Activated CD4-positive, CD25-positive, alpha-beta regulatory T cell treated with anti-CD3 and anti-CD28 coated beads, Interleukin-2, amount 50 U/mL, for 16 hours (primary cell): Measurements from ENCODE around the gene RGS6.

Experiments
- DNase-seq: peaks from one replicate; pipeline ENCODE4 v3.0.0-alpha.2; 2020; ENCODE audit warnings: low read depth, low spot score

RGS6 gene

DNA sequence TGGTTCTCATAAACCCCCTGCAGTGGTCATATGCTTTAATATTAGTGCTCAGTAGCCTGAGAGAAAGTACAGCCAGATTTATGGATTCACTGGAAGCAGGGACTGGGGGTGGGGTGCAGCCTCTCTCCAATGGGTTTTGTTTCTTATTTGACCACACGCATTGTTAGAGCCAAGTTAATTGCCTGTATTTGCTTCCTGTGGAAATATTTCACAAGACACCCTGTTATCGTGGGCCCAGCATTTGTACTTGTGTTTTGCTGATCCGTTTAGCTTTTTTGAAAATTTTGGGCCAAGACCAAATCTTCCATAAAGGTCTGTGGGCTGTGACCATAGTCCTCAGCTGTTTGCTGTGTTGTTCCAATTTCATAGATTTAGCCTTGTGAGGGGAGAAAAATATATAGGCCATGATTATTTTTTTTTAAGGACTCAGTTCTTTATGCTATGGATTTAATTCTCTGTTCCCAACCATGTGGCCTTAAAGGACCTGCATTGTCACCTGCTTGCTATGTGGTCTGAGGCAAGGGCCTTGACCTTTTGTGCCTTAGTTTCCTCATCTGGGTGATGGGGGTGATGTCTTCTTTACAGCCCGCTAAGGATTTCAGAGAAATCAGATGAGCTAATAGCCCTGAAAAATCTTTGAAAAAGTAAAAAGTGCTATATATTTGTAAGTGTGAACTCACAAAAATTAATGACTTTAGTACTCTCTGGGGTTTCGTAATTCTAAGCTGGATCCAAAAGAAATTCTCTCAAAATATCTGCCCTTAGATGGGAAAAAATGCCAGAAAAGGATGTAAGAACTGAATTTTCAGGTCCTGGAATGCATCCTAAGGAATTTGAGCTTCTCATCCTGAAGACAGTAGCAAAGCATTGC lies 591.4 kb downstream of the RGS6 start:
- DNase-seq: no peak

DNA sequence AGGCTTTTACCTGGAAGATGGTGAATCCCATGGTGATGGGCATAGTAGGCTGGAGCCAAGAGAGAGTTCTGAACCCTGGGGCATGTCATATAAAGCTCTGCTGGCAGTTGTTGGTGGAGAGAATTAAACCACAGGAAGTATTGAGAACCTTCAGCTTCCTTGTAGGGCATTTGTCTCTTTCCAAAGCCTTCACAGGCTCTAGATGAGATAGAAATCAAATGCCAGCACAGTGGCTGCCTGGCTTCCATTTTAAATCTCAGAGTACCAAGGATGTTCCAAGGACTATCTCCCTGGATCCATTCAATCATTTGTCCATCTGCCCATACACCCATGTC lies 592.0 kb downstream of the RGS6 start:
- no peak for DNase-seq

DNA sequence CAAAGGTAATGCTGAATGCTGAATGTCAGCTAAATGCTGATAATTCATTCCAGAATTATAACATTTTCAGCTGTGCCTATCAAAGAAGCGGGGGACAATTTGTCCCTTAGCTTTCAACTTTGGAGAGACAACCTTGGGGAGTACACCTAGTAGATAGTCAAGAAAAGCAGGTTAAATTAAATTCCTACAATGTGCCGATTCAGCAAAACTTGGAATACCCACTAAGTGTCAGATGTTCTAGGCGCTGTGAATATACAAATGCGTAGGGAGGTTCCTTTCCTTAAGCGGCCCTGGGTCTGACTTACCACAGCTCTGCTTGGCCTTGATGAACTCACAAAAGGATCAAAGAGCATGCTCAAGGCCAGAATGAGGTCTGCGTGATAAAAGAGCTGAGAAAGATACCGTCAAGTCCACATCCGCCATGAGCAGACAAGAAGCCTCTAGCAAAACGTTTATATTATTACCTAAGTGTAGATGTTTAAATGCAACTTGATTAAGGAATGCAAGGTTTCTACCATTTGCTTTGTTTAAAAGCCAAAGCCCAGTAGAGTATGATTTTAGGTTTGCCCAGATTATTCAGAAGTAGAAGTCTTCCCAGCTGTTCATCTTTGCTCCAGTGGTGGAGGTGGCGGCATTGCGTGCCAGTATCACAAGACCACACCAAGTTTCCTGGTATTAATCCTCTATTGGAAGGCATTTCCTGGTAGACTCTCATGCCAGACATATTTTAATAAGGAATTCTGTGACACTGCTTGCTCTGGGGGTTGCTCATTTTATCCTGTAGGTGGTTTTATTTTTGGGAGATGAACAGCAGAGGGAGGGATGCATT lies 593.1 kb downstream of the RGS6 start:
- DNase-seq: no peak

DNA sequence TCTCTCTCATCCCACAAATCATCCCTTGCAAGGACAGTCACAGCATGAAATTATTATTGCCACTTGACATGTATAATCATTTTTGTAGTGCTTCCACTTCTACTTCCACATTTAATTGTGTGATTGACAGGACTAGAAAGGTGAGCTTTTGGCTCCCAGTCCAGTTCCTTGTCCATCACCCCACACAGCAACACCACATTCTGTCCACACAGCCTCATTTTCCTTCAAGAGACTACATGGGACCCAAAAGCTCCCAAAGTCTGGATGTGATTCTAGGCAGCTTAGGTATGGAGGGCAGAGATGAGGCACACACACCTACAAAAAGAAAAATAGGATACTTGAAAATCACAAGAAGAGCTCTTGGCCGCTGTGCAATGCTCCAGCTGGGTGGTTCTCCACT lies 595.4 kb downstream of the RGS6 start:
- no peak for DNase-seq

DNA sequence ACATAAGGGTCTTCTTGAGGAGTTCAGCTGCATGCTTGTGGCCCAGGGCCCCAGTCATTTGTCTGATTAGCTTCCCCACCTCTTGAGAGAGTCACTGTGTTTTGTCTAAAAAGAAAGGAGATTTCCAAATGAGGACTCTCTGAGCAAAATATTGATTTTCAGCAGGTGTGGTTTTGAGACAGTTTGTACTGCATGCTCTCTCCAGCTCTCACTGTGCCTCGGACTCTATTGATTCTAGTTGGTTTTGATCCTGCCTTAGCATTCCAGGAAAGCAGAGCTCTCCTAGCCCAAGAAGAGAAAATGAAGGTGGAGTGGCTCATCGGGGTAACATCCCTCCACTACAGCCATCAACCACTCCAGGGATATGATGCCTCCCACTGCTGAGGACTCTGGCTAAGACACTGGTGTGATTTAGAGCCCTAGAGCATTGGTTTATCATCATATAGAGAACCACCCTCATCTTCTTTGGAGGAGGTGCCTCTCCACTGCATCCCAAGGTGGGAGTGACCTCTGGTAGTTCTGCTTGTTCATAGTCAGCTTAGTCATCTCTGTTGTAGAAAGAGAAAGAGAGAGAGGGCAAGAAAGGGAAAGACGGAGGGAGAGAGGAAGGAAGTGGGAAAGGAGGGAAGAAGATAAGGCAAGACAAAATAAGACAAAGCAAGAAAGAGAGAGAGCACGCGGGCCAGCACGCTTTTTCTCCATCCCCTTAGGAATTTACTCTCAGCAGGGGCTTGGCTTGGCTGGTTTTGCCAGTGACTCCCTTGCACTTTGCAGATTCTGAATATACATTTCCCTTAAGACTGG lies 596.0 kb downstream of the RGS6 start:
- DNase-seq: no peak

DNA sequence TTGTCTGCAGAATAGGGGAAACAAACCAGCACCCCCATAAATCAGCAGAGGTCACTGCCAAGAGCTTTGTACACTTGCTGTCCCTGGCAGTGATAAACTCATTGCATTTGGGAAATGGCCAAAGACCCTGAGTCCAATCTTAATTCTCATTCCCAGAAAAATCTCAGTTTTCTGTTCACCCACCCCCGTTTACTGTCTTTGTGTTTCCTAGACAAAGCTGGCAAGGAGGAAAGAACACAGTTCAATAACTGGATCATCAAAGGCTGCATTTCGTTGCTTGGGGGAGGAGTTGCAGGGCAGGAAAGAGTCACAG lies 596.6 kb downstream of the RGS6 start:
- no peak for DNase-seq

DNA sequence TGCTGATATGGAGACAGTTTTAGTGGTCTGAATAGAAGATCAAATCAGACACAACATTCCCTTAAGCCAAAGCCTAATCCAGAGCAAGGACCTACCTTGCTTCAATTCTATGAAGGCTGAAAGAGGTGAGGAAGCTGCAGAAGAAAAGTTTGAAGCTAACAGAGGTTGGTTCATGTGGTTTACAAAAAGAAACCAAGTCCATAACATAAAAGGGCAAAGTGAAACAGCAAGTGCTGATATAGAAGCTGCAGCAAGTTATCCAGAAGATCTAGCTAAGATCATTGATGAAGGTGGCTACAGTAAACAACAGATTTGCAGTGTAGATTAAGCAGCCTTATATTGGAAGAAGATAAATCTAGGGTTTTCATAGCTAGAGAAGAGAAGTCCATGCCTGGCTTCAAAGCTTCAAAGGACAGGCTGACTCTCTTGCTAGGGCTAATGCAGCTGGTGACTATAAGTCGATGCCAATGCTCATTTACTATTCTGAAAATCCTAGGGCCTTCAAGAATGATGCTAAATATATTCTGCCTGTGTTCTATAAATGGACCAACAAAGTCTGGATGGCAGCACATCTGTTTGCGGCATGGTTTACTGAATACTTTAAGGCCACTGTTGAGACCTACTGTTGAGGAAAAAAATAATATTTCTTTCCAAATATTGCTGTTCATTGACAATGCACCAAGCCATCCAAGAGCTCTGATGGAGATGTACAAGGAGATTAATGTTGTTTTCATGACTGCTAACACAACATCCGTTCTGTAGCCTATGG lies 600.6 kb downstream of the RGS6 start:
- no peak for DNase-seq

DNA sequence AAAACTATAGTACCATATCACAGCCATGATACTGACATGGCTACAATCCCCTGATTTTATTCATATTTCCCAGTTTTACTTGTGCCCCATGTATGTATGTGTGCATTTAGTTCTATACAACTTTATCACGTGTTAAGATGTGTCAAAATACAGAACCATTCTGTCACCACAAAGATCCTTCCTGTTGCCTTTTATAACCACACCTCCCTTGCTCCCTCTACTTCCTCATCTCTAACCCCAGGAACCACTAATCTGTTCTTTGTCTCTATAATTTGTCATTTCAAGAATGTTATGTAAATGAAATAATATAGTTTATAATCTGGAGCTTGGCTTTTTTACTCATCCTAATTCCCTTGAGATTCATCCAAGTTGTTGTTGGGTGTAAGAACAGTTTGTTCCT lies 603.3 kb downstream of the RGS6 start:
- no peak for DNase-seq

DNA sequence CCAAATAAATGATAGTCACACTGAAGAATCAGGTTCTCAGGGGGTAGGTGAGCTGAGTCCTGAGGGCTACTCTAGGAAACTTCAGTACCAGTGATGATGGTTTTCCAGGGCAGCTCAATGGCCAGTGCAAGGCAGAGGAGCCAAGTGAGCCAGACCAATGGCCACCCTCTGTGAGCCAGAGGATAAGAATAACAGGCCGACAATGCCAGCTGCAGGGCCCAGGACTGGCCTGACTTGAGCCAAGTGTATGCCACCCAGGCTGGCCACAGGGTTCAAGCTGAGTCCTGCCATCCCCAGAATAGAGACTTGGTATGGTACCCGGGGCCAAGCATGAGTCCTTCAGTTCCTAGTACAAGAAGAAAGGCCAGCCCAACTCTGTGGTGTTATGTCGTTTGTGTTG lies 606.2 kb downstream of the RGS6 start:
- no peak for DNase-seq

DNA sequence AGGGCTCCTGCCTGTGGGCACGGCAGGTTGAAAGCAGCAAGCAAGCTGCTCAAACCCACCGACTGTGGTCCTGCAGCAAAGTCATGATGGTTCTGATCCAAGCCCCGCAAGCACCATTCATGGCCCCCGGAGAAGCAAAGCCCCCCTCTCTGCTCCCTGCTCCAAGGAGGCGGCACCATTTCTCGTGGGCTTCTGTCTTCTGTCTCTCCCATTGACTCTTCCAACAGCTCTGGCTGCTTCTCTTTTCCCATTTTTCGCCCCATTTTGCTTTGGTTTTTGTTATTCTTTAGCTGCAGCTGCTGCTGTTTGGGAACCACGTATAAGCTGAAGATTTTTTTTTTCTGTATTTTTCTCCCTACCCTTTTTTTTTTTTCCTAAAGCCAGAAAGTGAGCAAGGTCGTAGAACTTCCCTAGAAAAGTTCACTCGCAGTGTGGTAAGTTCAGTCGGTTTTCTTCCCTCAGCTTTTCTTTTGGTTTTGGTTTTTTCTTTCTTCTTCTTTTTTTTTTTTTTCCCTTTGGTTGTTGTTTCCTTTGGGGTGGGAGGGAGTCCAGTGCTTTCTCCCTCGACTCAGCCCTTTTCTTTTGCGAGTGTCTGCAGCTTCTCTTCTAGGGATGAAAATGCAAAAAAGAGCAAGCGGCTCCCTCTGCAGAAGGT lies 607.6 kb downstream of the RGS6 start:
- DNase-seq: no peak

DNA sequence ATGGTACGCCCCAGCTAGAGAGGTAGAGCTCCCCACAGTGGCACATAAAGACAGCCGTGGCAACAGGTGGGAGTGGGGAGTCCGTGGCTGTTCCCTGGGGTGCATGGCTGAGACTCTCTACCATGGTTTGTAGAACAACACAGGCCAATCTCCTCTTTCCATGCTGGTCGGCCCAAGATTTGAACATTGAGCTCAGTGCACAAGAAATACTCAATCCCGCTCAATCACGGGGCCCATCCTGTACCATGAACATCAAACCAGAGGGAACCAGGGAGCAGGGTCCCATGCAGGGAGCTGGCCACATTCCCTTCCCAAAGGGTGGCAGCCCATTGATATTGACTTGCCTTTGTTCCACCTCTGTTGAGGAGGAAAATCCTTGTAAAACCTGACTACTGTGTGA lies 608.6 kb downstream of the RGS6 start:
- no peak for DNase-seq

DNA sequence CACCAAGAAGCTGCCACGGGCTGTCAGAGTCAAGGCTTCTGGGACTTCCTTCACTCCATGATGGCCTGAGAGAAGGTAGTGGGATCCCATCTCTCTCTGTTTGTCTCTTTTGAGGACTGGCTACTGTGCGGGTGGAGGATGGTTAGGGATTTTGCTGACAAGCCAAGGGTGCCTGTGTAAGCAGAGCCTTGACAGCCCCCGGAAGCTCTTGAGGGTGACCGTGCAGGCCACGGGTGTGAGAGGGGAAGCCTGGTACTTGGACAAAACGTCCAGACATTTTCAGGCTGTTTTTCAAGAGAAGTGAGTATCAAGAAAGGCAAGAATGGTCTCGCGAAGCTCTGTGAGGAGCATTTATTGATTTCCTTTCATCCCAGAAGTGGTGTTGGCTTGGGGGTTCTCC lies 609.3 kb downstream of the RGS6 start:
- no peak for DNase-seq

DNA sequence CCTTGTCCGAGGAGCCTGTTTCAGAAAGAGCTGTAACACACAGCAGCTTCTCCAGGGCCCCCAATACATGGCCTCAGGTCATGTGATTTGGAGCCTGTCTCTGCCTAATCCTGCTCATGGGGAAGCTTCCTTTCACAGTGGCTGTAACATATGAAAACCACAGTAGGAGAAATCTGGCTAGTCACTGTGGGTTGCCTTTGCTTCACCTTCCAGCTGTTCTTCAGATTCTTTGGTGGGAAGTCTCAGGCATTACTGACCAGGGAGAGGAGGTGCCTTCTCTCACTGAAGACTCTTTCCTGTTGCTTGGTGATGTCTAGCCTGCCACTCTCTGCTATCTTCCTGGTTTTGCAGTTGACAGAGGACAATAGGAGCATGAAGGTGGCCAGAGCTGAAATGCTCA lies 611.1 kb downstream of the RGS6 start:
- no peak for DNase-seq

DNA sequence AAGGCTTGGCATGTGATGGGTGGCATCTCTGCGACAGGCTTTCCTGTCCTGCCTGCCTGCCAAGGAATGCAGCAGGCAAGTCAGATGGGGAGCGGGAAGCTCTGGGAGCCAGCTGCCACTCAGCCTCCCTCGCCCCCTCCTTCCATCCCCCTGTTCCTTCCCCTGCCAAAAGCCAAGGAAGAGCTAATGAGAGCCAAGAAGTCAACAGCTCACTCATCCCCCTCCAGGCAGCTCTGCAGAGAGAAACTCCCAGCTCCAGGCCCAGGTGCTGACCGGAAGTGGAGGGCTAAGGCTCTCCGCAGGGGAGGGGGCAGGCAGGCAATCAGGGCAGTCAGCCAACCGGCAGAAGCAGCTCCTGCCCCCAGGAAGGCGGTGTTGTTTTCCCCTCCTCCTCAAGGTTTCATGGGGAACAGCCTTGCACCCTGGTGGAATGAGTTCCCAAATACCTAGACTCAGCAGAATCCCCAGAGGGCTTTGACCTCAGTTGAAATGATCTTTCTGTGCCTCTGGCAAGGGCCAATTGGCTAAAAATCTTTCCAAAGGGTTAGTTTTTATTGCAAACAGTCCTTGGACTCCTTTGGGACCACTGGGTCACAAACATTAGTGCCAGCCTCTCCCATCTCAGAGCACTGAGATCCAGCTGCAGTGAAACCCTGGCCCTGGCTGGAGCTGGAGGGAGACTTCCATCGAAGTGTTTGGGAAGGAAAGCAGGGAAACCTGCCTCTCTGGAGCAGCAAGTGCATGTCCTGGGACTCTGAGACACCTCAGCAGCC lies 612.6 kb downstream of the RGS6 start:
- no peak for DNase-seq

DNA sequence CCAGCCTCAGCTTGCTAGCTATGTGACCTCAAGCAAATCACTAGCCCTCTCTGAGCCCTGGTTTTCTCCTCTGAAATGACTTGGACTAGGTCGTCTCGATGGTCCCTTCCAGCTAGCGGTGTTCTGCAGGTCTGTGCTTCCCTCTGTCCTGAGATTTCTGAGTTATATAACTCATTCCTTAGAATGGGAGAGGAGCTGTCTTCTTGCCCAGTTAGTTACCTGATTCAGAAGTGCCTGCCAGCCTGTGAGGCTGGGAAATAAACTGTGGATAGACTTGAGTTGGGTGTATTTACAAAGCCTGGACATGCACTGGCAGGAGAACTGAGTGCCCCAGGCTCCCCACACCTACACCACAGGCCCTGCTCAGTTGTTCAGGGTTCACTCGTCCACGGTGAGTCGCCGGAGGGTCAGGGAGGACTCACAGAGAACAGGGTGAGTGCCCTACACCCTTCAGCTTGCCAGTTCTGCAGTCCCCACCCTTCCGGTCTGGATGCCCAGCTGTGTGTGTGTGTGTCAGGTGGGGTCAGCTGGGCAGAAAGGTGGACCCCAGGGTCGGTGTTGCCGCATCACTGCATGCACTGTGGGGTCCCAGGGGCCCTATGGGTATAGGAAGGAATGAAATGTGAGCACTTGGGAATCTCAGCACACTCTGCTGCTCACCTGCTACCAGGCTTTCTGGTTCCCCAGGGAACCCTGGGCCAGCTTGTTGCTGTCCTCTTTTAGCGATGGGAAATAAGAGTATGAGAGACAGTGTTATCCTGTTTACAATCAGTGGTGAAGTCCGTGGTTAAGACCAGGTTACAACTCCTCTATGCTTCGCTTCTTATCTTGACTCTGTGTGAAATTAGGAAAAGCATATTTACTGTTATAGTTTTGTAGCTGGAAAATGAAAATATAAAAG lies 613.4 kb downstream of the RGS6 start:
- no peak for DNase-seq

DNA sequence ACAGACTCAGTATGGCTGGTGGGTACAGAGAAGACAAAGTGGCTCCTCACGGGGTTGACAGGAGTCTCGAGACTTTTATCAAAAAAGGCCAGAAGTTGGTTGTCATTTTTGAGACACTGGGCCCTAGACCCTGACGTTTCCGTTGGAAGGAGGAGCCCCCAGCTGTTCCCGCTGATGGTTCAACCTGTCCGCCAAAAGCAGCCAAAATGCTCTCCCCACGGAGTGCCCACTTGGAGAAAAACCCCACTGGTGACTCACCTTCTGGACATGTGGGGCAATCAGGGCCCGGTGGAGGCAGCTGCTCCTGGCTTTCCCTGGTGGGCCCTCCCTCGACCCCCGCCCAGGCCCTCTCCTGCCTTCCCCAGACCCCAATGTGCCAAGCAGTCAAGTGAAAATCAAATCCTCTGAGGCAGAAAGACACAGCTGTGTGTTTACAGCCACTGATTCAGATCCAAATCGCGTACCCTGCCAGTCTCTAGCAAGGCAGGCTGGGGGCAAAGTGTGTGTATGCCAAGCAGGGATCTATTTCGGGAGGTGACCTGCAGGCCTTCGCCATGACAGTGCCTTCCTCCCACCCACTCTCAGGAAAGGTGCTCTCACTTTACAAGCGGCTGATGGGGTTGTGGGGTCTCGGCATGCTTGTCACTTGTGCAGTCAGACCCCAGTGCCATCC lies 614.3 kb downstream of the RGS6 start:
- DNase-seq: no peak

DNA sequence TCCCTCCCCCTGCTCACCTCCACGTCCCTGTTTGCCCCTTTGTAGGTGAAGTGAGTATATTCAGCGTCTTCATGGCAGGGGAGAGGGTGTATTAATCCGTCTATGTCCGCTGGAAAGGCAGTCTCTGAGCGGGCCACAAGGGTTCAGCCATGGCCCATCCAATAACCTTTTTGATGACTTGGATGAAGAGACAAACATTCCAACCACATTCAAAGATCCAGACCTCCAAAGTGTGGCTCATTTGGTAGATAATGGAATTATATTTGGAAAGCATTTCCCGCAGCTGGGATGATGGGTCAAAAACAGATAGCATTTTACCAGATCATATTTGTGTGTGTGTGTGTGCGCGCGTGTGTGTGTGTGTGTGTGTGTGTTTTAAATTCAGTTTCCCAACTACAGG lies 615.8 kb downstream of the RGS6 start:
- no peak for DNase-seq

DNA sequence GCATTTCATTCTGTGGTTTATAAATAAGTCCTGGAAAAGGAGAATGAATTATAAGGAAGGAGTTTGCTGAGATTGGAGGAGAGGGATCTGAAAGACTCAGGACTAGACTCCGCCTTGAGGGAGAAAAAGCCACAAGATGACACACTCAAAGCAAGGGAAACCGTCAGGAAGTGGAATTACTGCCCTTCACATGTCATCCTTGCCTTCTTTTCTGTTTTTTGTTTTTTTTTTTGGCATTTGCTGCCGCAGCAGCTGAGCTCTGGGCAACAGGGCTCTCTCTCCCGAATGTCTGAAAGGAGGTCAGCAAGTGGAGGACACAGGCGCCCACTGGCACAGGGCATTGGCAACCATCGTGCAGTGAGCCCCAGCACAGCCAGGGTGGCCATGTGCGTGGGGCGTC lies 616.8 kb downstream of the RGS6 start:
- no peak for DNase-seq

DNA sequence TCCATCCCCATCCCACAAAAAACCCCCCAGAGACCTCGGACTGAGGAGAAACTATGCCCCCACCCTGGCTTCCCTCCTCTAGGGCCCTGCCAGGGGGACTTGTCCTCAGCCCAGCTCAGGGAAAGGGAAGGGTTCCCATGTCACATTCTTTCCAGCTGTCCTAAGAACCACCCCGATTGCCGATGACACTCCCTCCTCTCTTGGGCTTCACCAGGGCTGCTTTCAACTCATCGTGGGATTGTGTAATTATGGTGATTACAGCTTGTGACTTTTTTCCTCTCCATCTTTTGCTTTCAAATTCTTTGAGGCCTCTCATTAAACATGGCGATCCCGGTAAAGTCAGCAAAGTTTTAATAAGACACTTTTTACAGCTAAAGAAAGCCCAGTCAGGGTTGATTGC lies 617.6 kb downstream of the RGS6 start:
- no peak for DNase-seq
